Right lobe of liver (tissue), 6 donors: ENCODE measurements around the gene PCDHGA11. TPM values are rescaled to one million over a fixed set of nuclear protein-coding genes. Genes with fewer than 3 reads are reported as not detected.
"Not testable (repeated sequence)": the region's sequence is repeated elsewhere in the genome, so short reads cannot be mapped to it uniquely, and the experiment has no call there.

Experiments used
- ATAC-seq, 4 donors: fragments of 200-7000 bp; cut with Tn5 transposase; one replicate each; pipeline ENCODE4 v1.9.1; 2020; ENCODE audit warnings: mild to moderate bottlenecking in 4 of 4, moderate library complexity in 4 of 4
- DNase-seq, 3 donors: peaks; one replicate each; pipeline ENCODE4 v3.0.0-alpha.2; 2020
- H3K27ac ChIP-seq, 3 donors: fragments of 200-600 bp; one replicate each; pipeline ENCODE4 v1.8.0; 2022
- H3K27me3 ChIP-seq, 2 donors: fragments of 200-600 bp; one replicate each; pipeline ENCODE4 v1.8.0; 2022
- H3K36me3 ChIP-seq, 4 donors: fragments of 200-600 bp; sonication (generic) in 1 of 4; one replicate each; pipeline versions ENCODE4 v1.5.1 to v1.8.0; 2017 to 2022; ENCODE audit warnings: control low read depth in 1 of 4
- H3K4me1 ChIP-seq, 4 donors: fragments of 200-600 bp; sonication (generic) in 1 of 4; one replicate each; pipeline versions ENCODE4 v1.5.1 to v1.8.0; 2017 to 2022; ENCODE audit warnings: control low read depth in 1 of 4
- H3K4me3 ChIP-seq, 3 donors: fragments of 200-600 bp; one replicate each; pipeline ENCODE4 v1.8.0; 2022
- H3K9me3 ChIP-seq, 4 donors: fragments of 200-600 bp; sonication (generic) in 1 of 4; one replicate each; pipeline versions ENCODE4 v1.5.1 to v1.8.0; 2017 to 2022; ENCODE audit warnings: control low read depth in 1 of 4
- CTCF ChIP-seq, 4 donors: fragments of 200-600 bp in 3 of 4; fragments of 450-650 bp in 1 of 4; IDR thresholded peaks; one replicate each; pipeline versions ENCODE4 v1.5.1 to v1.8.0; 2016 to 2022; ENCODE audit warnings: antibody characterized with exemption in 4 of 4, mild to moderate bottlenecking in 2 of 4
- POLR2A ChIP-seq: fragments of 450-650 bp; IDR thresholded peaks from one replicate; pipeline ENCODE4 v1.6.1; 2017; ENCODE audit warnings: antibody characterized with exemption, mild to moderate bottlenecking
- WGBS: methylation state at CpG from one replicate; pipeline ENCODE4 v1.1.6; 2018; ENCODE audit warnings: low coverage, low lambda C conversion rate; ENCODE audit not compliant: insufficient coverage; ENCODE audit errors: missing lambda C conversion rate; 5-methylcytosine and 5-hydroxymethylcytosine counted together
- intact Hi-C, 2 donors: fragments of 100-400 bp; cut with DNase I; formaldehyde crosslinking; loops; one replicate each; pipeline versions ENCODE4 v1.11.2 to v1.14.1; 2022
- total RNA-seq, 6 experiments: library from RNA; depleted of rRNA in 2 of 6; stranded (reverse); fragments of >200 nt in 2 of 6; fragmentation: NEBNext Ultra II Directional in 3 of 6; extraction: Animal tissue kit (Norgen Biotek cat#: 25700) in 3 of 6; gene quantifications; one replicate each; pipeline versions ENCODE4 v1.1.0 to v1.2.4, GENCODE V29; 2016 to 2023
- donor health status: DM: no; HTN: yes; CAD: no.
- donor health status: DM: no; HTN: no; CAD: no.
- donor health status: DM: no; HTN: no; CAD: no.
- donor health status: DM: no; HTN: yes; CAD: no.
- donor health status: DM: no; HTN: yes; CAD: no.

Gene PCDHGA11
- total RNA-seq, 6 experiments from 2014 or later = 0.81 to 1.7 (median 1.1) TPM

- WGBS = 47% methylated on average over 10 of the region's 10 CpGs
- Histone ChIP-seq H3K9me3 (peaks cover 0 to 14% (median 5%) of the 10 kb centered on the region in 4 donors), H3K36me3 (peaks cover 0 to 3% (median 0%) of the 10 kb centered on the region in 4 donors), H3K27me3 (no peaks in the 10 kb centered on the region), H3K4me3 (no peak overlapping the region), H3K4me1 (no peaks in the 10 kb centered on the region), H3K27ac (no peak overlapping the region)
- ATAC-seq (no peak), DNase-seq (no peak)
- TF ChIP-seq POLR2A = no peak
- intact Hi-C loops = no loop called here
Observed at GRCh38 chr5:141388661-141389060, 32.2 kb upstream of the PCDHGA11 start.

- ATAC-seq = no peak
- Histone ChIP-seq H3K36me3 (peaks cover 0 to 3% (median 0%) of the 10 kb centered on the region in 4 donors), H3K27ac (no peak overlapping the region), H3K4me3 (no peak overlapping the region), H3K4me1 (no peaks in the 10 kb centered on the region), H3K9me3 (peaks cover 0 to 14% (median 5%) of the 10 kb centered on the region in 4 donors), H3K27me3 (no peaks in the 10 kb centered on the region)
- no peak for TF ChIP-seq CTCF (IDR thresholded peaks at IDR 0.05)
- no peak for DNase-seq
- WGBS = 36% methylated on average over 20 of the region's 77 CpGs
- intact Hi-C loops = no loop called here
Observed at GRCh38 chr5:141389153-141390042, 31.5 kb upstream of the PCDHGA11 start.

GRCh38 chr5:141392429-141393198 is 28.2 kb upstream of the PCDHGA11 start, which contains the start of gene PCDHGA8:
Gene PCDHGA8 (plus strand): TSS chr5:141392633. CDS start chr5:141392814, 181 bp downstream.
- WGBS = 34% methylated on average over 23 of the region's 38 CpGs
- intact Hi-C loops = no loop called here
- H3K27me3 ChIP-seq = no peaks in the 10 kb centered on the region
- no peak for TF ChIP-seq CTCF (IDR thresholded peaks at IDR 0.05)
- no peak for TF ChIP-seq POLR2A
- H3K27ac ChIP-seq = no peak within 1 kb of the TSS
- no peak for ATAC-seq
- H3K4me3 ChIP-seq = no peak within 1 kb of the TSS
- H3K4me1 ChIP-seq = no peaks in the 10 kb centered on the region
- no peak for DNase-seq
- peaks cover 0 to 20% (median 5%) of the 10 kb centered on the region in 4 donors for H3K9me3 ChIP-seq
- peaks cover 0 to 3% (median 0%) of the 10 kb centered on the region in 4 donors for H3K36me3 ChIP-seq

- intact Hi-C loops = no loop called here
- no peak for TF ChIP-seq POLR2A
- TF ChIP-seq CTCF (IDR thresholded peaks at IDR 0.05) = no peak
- Histone ChIP-seq H3K36me3 (peaks cover 0 to 3% (median 0%) of the 10 kb centered on the region in 4 donors), H3K4me1 (no peaks in the 10 kb centered on the region), H3K27me3 (no peaks in the 10 kb centered on the region), H3K4me3 (no peak overlapping the region), H3K27ac (no peak overlapping the region), H3K9me3 (peaks cover 0 to 19% (median 5%) of the 10 kb centered on the region in 4 donors)
- WGBS = 50% methylated on average over 16 of the region's 21 CpGs
- ATAC-seq (no peak), DNase-seq (no peak)
Observed at GRCh38 chr5:141393267-141393666, 27.6 kb upstream of the PCDHGA11 start.

- ATAC-seq, intact Hi-C loops, DNase-seq, H3K27ac ChIP-seq, H3K36me3 ChIP-seq, H3K27me3 ChIP-seq, H3K4me3 ChIP-seq, H3K4me1 ChIP-seq: not testable (repeated sequence)
- WGBS = 47% methylated on average over 21 of the region's 53 CpGs
- H3K9me3 ChIP-seq = peaks cover 0 to 24% (median 6%) of the 10 kb centered on the region in 4 donors
Observed at GRCh38 chr5:141394401-141395187, 26.3 kb upstream of the PCDHGA11 start.
